Panc1 (cell line): Measurements from ENCODE around the gene CKAP5. TPM values are rescaled to one million over a fixed set of nuclear protein-coding genes. Genes with fewer than 3 reads are reported as not detected.

Experiments
- ATAC-seq: fragments of 200-7000 bp; cut with Tn5 transposase; 2 replicates; pipeline ENCODE4 v1.9.1; 2020; ENCODE audit warnings: mild to moderate bottlenecking, moderate library complexity
- BruUV-seq: library from RNA; stranded (reverse); fragments of 400-500 nt; replicated peaks from 2 replicates; lab custom pipeline; 2021; lab: Mats Ljungman, UMichigan
- CTCF ChIA-PET: fragments of 300-600 bp; sonication (Branson Sonifier 250); formaldehyde crosslinking; loops from one replicate; lab custom pipeline; 2022; ENCODE audit warnings: antibody characterized with exemption; lab: Charles Lee
- POLR2A ChIA-PET: fragments of 300-600 bp; sonication (Branson Sonifier 250); formaldehyde crosslinking; loops from one replicate; lab custom pipeline; 2022; ENCODE audit warnings: antibody characterized with exemption; lab: Charles Lee
- DNase-seq: peaks from one replicate; pipeline ENCODE4 v3.0.0-alpha.2; 2010; ENCODE audit warnings: low read depth, low spot score
- H3K27ac ChIP-seq: 2 replicates; pipeline ENCODE4 v1.5.1; 2011; ENCODE audit warnings: mild to moderate bottlenecking, low read length, inconsistent platforms
- H3K27me3 ChIP-seq: fragments of 200-500 bp; sonication (Bioruptor generic); 2 replicates; pipeline ENCODE4 v1.6.0; 2014; ENCODE audit warnings: low read length, inconsistent platforms; ENCODE audit not compliant: control insufficient read depth, insufficient read depth
- H3K36me3 ChIP-seq: fragments of 200-500 bp; sonication (Bioruptor generic); 2 replicates; pipeline ENCODE4 v1.5.1; 2014; ENCODE audit warnings: inconsistent platforms, mild to moderate bottlenecking, low read length, moderate library complexity; ENCODE audit not compliant: control insufficient read depth, insufficient read depth
- H3K4me1 ChIP-seq: 2 replicates; pipeline ENCODE4 v1.5.1; 2011; ENCODE audit warnings: inconsistent platforms, mild to moderate bottlenecking, low read length, moderate library complexity; ENCODE audit not compliant: control insufficient read depth, insufficient read depth
- H3K4me3 ChIP-seq, 2 experiments: 2 replicates each; pipeline ENCODE4 v1.5.1; 2011 to 2012; ENCODE audit warnings: low read depth in 2 of 2, low read length in 2 of 2, mild to moderate bottlenecking in 2 of 2, inconsistent platforms in 1 of 2, moderate library complexity in 1 of 2
- H3K9me3 ChIP-seq: fragments of 200-500 bp; sonication (Bioruptor generic); 2 replicates; pipeline ENCODE4 v1.5.1; 2014; ENCODE audit warnings: low read depth, mild to moderate bottlenecking, inconsistent platforms, low read length, moderate library complexity; ENCODE audit not compliant: control insufficient read depth, insufficient read depth
- CTCF ChIP-seq: fragments of 450-650 bp; IDR thresholded peaks from 2 replicates; pipeline ENCODE4 v1.5.1; 2017; ENCODE audit warnings: mild to moderate bottlenecking
- POLR2AphosphoS5 ChIP-seq: IDR thresholded peaks from 2 replicates; pipeline ENCODE4 v1.6.1; 2012; ENCODE audit warnings: mild to moderate bottlenecking, low read depth, low read length, moderate library complexity
- REST ChIP-seq, 2 experiments: IDR thresholded peaks; 2 replicates each; pipeline ENCODE4 v1.6.1; 2011 to 2012; ENCODE audit warnings: low read depth in 2 of 2, control low read depth in 1 of 2, low read length in 1 of 2, mild to moderate bottlenecking in 1 of 2, moderate library complexity in 1 of 2; ENCODE audit not compliant: insufficient read depth in 1 of 2
- SIN3A ChIP-seq: IDR thresholded peaks from 2 replicates; pipeline ENCODE4 v1.6.1; 2012; ENCODE audit warnings: low read depth, mild to moderate bottlenecking, low read length, moderate library complexity, borderline replicate concordance; ENCODE audit not compliant: insufficient read depth
- TCF7L2 ChIP-seq: IDR thresholded peaks from 2 replicates; pipeline ENCODE4 v1.6.1; 2011; ENCODE audit warnings: mild to moderate bottlenecking, low read depth, low read length, inconsistent platforms
- in situ Hi-C: cut with HindIII; loops from 2 replicates; pipeline ENCODE4 v1.10.0; 2016; ENCODE audit warnings: low sequenced_read_pairs, low pct_unique_long_range_greater_than_20kb
- intact Hi-C: fragments of 100-400 bp; cut with micrococcal nuclease; formaldehyde crosslinking; loops from one replicate; pipeline ENCODE4 v1.10.0; 2022; ENCODE audit not compliant: unreplicated experiment
- total RNA-seq: library from RNA; stranded (reverse); gene quantifications from one replicate; pipeline ENCODE4 v1.2.1, GENCODE V29; 2021; ENCODE audit not compliant: unreplicated experiment

Gene CKAP5
- total RNA-seq, 1 experiment from 2014 or later: 191 TPM

- intact Hi-C loops: no loop called here
Observed at GRCh38 chr11:46737699-46738098, 108.4 kb downstream of the CKAP5 start.

GRCh38 chr11:46736615-46737014 lies 109.5 kb downstream of the CKAP5 start:
- ATAC-seq: peak; percentile 37; the same call in 1 of the 2 replicates

More at GRCh38 chr11:46737699-46738098, 108.4 kb downstream of the CKAP5 start:
- in situ Hi-C loops: no loop called here
- H3K27me3 ChIP-seq: no peaks in the 10 kb centered on the region
- ATAC-seq: no peak
- H3K4me1 ChIP-seq: no peaks in the 10 kb centered on the region
- DNase-seq: no peak
- no TSS peak for BruUV-seq
- POLR2A ChIA-PET: interaction anchor here (0.7 kb wide), 1 partner anchor 37 kb away, joined by 3 read pairs; the partner anchor contains the start of gene ZNF408
- H3K27ac ChIP-seq: no peak overlapping the region
- H3K36me3 ChIP-seq: peaks cover 3% of the 10 kb centered on the region
- CTCF ChIA-PET: interaction anchor here (0.7 kb wide), 1 partner anchor 10 kb away, joined by 4 read pairs; no protein-coding TSS in a partner anchor
- H3K9me3 ChIP-seq: no peaks in the 10 kb centered on the region
- no peak for TF ChIP-seq TCF7L2
- TF ChIP-seq CTCF: no peak
- TF ChIP-seq REST (IDR thresholded peaks at IDR 0.05; ENCODE audit: insufficient read depth in 1 of 2, low read depth in 2 of 2, low read length in 1 of 2): no peak
- TF ChIP-seq POLR2AphosphoS5: no peak
- TF ChIP-seq SIN3A: no peak
- no peak overlapping the region for H3K4me3 ChIP-seq

More at GRCh38 chr11:46736615-46737014, 109.5 kb downstream of the CKAP5 start:
- no peak for TF ChIP-seq CTCF
- no peak for TF ChIP-seq REST (IDR thresholded peaks at IDR 0.05; ENCODE audit: insufficient read depth in 1 of 2, low read depth in 2 of 2, low read length in 1 of 2)
- TF ChIP-seq POLR2AphosphoS5: no peak
- TF ChIP-seq SIN3A: no peak
- no peak for TF ChIP-seq TCF7L2
- in situ Hi-C loops: no loop called here
- H3K36me3 ChIP-seq: no peaks in the 10 kb centered on the region
- no peak for DNase-seq
- intact Hi-C loops: no loop called here
- no peak overlapping the region for H3K27ac ChIP-seq
- H3K9me3 ChIP-seq: no peaks in the 10 kb centered on the region
- H3K27me3 ChIP-seq: no peaks in the 10 kb centered on the region
- BruUV-seq: no TSS peak
- H3K4me1 ChIP-seq: no peaks in the 10 kb centered on the region
- POLR2A ChIA-PET: no interaction called here
- H3K4me3 ChIP-seq: no peak overlapping the region
- CTCF ChIA-PET: interaction anchor here (0.6 kb wide), 1 partner anchor 245 kb away, joined by 4 read pairs; no protein-coding TSS in a partner anchor
